Measurements from ENCODE around the gene FGFR1OP2. TPM values are rescaled to one million over a fixed set of nuclear protein-coding genes. Genes with fewer than 3 reads are reported as not detected.
"Not testable (repeated sequence)": the region's sequence is repeated elsewhere in the genome, so short reads cannot be mapped to it uniquely, and the experiment has no call there.

The FGFR1OP2 gene
- 39.3 TPM for polyA plus RNA-seq (2013, experiment 1 of 2; ENCODE audit: insufficient read length)
- 40.3 TPM for polyA plus RNA-seq (2013, experiment 2 of 2; ENCODE audit: insufficient read length)

- peak; percentile 100 for DNase-seq
Measured at GRCh38 chr12:26937863-26938700, at the start of gene FGFR1OP2, which contains the start of gene INTS13. Gene FGFR1OP2 (plus strand): TSS chr12:26938470. CDS start chr12:26954159, 15,689 bp downstream. Gene INTS13 (minus strand): TSS chr12:26937981. CDS start chr12:26936803, 1,178 bp downstream.

- no peak for DNase-seq
Measured at GRCh38 chr12:26890784-26891183, 47.5 kb upstream of the FGFR1OP2 start.

- DNase-seq: no peak
Measured at GRCh38 chr12:26891704-26892103, 46.6 kb upstream of the FGFR1OP2 start.

GRCh38 chr12:26895672-26896071 is 42.6 kb upstream of the FGFR1OP2 start:
- no peak for DNase-seq

GRCh38 chr12:26896913-26897312 is 41.4 kb upstream of the FGFR1OP2 start:
- no peak for DNase-seq

GRCh38 chr12:26903396-26903795 is 34.9 kb upstream of the FGFR1OP2 start:
- DNase-seq: not testable (repeated sequence)

GRCh38 chr12:26906024-26906423 is 32.2 kb upstream of the FGFR1OP2 start:
- no peak for DNase-seq

GRCh38 chr12:26906704-26907103 is 31.6 kb upstream of the FGFR1OP2 start:
- no peak for DNase-seq

GRCh38 chr12:26918321-26919215 is 19.7 kb upstream of the FGFR1OP2 start:
- no peak for DNase-seq

- no peak for DNase-seq
Measured at GRCh38 chr12:26919216-26919555, 19.1 kb upstream of the FGFR1OP2 start.

- DNase-seq: no peak
Measured at GRCh38 chr12:26921886-26922285, 16.4 kb upstream of the FGFR1OP2 start.

GRCh38 chr12:26928661-26929060 is 9.6 kb upstream of the FGFR1OP2 start:
- DNase-seq: no peak

GRCh38 chr12:26929590-26929989 is 8.7 kb upstream of the FGFR1OP2 start:
- no peak for DNase-seq

- DNase-seq: no peak
Measured at GRCh38 chr12:26935636-26936378, 2.5 kb upstream of the FGFR1OP2 start.

GRCh38 chr12:26936559-26937442 is 1.5 kb upstream of the FGFR1OP2 start:
- peak; percentile 8 for DNase-seq

- no peak for DNase-seq
Measured at GRCh38 chr12:26937443-26937862, 817 bp upstream of the FGFR1OP2 start.

- DNase-seq: no peak
Measured at GRCh38 chr12:26938701-26939062, 412 bp downstream of the FGFR1OP2 start.

GRCh38 chr12:26939192-26939832 is 1.0 kb downstream of the FGFR1OP2 start:
- no peak for DNase-seq

- no peak for DNase-seq
Measured at GRCh38 chr12:26939953-26940352, 1.7 kb downstream of the FGFR1OP2 start.

- no peak for DNase-seq
Measured at GRCh38 chr12:26940516-26941214, 2.4 kb downstream of the FGFR1OP2 start.

Data from fibroblast of skin of scalp (primary cell).